Inflammatory macrophage (primary cell): ENCODE results near the gene ZCCHC7.
"Not testable (repeated sequence)": the region's sequence is repeated elsewhere in the genome, so short reads cannot be mapped to it uniquely, and the experiment has no call there.

Source experiments
- DNase-seq, 2 donors: peaks; one replicate each; pipeline ENCODE4 v3.0.0-alpha.2; 2020 to 2022

The ZCCHC7 gene

GRCh38 chr9:37255944-37256862 lies 135.8 kb downstream of the ZCCHC7 start:
- DNase-seq, result no peak

GRCh38 chr9:37259951-37260350 lies 139.6 kb downstream of the ZCCHC7 start:
- no peak for DNase-seq

GRCh38 chr9:37262410-37262809 lies 142.0 kb downstream of the ZCCHC7 start:
- peak in 1 of 2 donors; percentile 15 for DNase-seq

DNA sequence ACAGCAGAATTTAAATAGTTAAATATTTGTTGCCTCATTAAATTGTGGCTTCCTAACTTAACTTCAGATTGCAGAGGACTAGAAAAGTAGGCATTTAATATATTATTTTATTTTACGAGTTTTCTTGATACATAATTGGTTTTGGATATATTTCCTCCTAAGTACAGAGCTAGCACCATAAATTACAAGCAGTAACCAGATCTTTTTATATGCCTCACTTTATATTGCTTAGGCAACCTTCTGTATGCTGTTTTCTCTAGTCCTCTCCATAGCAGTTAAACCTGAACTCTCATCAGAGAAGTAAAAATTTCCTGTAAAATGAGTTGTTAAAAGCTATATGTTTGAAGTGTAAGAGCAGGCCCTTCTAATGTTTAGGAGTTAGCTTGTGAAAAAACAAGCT lies 144.2 kb downstream of the ZCCHC7 start:
- no peak for DNase-seq

- DNase-seq, result no peak
Measured at GRCh38 chr9:37266630-37267029, 146.3 kb downstream of the ZCCHC7 start.

GRCh38 chr9:37269221-37269620 lies 148.8 kb downstream of the ZCCHC7 start:
- no peak for DNase-seq

- no peak for DNase-seq
Measured at GRCh38 chr9:37271679-37272078, 151.3 kb downstream of the ZCCHC7 start.

GRCh38 chr9:37273595-37273994 lies 153.2 kb downstream of the ZCCHC7 start:
- no peak for DNase-seq

- DNase-seq, result no peak
Measured at GRCh38 chr9:37281541-37281940, 161.2 kb downstream of the ZCCHC7 start.

GRCh38 chr9:37283730-37284325 lies 163.5 kb downstream of the ZCCHC7 start:
- DNase-seq, result no peak

DNA sequence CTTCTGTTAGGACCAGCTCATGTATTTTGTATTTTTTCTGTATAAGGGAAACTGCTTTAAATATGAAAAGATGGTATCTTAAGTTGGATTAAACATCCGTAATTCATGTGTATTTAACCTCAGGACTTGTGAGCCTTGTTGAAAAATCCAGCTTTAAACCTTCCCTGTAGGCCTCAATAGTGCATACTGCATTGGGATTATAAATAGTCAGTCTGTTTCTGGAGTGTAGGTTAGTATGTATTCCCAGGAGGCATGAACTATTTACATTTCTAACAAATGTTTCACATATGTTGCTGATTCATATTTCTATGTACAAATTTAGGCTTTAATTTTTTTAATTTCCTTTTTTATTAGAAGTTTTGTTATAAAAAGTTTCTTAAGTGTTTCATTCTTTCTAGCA lies 164.3 kb downstream of the ZCCHC7 start:
- no peak for DNase-seq

DNA sequence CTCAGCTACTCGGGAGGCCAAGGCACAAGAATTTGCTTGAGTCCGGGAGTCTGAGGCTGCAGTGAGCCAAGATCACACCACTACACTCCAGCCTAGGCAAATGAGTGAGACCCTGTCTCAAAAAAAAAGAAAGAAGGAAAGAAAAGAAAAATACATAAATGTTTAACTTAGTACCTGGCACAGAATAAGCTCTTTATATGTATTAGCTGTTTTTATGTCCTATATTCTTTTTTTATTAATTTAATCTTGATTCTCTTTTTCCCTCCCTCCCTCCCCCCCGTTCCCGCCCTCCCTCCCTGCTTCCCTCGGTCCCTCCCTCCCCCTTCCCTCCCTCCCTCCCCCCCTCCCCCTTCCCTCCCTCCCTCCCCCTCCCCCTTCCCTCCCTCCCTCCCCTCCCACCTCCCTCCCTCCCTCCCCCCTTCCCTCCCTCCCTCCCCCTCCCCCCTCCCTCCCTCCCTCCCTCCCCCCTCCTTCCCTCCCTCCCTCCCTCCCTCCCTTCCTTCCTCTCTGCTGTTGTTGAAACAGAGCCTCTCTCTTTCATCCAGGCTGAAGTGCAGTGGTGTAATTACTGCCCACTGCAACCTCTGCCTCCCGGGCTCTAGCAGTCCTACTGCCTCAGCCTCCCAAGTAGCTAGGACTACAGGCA lies 166.3 kb downstream of the ZCCHC7 start:
- DNase-seq, result no peak

- DNase-seq, result no peak
Measured at GRCh38 chr9:37287317-37287716, 166.9 kb downstream of the ZCCHC7 start.

DNA sequence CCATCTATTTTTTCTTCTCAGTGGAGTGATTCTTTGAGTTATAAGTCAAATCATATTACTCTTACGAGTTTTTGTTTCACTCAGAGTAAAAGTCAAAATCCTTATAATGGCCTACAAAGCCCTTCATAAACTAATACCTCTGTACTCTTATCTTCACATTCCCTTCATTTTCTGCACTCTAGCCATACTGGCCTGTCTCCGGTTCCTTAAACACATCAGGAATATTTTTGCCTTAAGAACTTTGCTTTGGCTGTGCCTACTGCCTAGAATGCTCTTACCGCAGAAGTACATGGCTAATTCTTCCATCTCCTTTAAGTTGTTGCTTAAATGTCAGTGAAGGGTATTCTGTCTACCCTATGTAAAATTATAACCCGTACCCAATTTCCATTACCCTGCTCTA lies 169.3 kb downstream of the ZCCHC7 start:
- no peak for DNase-seq

DNA sequence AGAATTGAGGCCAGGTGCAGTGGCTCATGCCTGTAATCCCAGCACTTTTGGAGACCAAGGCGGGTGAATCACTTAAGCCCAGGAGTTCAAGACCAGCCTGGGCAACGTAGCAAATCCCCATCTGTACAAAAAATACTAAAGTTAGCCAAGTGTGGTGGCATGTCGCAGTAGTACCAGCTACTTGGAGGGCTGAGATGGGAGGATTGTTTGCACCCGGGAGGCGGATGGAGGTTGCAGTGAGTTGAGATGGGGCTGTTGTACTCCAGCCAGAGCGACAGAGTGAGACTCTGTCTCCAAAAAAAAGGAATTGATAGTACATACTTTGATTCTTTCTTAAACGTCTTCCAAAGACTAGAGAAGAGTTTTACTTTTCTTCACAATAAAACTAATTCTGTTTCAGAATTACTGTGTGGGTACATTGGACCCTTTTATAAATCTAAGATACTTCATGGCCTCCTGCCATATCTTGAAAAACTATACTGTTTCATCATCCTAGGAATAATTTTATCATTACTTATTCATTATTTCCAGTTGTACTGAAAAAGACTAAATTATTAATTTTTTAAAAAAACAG lies 170.1 kb downstream of the ZCCHC7 start:
- DNase-seq, result no peak

DNA sequence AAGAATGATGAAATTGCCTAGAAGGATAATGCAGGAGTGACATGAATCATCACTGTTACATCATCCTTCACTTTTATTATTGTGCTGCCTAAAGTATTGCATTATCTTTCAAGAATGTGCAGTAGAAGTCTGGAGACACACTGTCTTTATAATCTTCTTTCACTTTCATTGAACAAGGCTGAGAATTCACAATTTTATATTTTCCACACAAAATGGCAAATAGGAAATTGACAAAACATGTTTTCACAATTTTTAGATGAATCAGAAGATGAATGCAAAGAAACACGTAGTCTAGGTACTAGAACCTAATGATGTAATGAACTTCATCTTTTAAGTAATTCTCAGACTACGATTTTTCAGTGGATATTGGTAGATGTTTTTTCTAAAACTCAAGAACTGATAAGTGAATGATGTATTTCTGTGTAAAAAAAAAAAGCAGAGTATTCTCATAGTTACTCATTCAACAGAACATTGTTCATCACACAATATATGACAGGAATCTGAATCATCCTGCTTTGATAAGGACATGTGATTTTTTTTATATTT lies 170.6 kb downstream of the ZCCHC7 start:
- DNase-seq, result peak; percentile 28 to 72

GRCh38 chr9:37291612-37292238 lies 171.4 kb downstream of the ZCCHC7 start:
- not testable (repeated sequence) for DNase-seq

- no peak for DNase-seq
Measured at GRCh38 chr9:37292896-37293295, 172.5 kb downstream of the ZCCHC7 start.

GRCh38 chr9:37293664-37294524 lies 173.5 kb downstream of the ZCCHC7 start:
- no peak for DNase-seq

DNA sequence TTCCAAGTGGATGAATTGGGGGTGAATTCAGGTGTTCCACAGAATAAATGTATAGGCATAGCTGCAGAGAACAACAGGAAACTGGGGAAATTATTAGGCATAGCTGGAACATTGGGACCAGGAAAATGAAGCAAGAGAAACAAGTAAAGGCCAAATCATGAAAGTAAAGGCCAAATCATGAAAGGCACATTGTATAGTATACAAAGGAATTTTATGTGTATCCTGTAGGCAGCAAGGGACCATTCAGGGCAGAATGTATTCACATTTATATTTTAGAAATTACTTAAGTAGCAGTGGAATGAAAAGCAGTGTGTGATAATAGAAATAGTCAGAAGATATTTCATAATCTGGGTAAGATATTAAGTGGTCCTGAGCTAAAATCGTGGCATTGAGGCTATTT lies 174.8 kb downstream of the ZCCHC7 start:
- DNase-seq, result no peak

DNA sequence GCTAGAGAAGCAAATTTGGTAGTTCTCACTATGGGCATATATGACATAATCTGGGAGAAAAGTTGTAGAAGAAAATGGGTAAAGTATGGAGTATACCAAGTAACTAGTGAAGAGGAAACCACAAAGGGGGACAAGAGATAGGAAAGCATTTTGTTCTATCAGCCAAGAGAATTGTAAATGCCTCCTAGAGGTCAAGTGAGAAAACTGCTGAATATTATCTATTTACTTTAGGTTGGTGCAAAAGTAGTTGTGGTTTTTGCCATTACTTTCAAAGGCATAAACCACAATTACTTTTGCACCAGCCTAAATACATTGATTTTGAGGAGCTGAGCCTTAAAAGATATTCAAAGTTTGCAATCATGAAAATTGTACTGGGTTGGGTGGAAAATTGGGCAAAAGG lies 175.4 kb downstream of the ZCCHC7 start:
- no peak for DNase-seq

GRCh38 chr9:37297592-37297991 lies 177.2 kb downstream of the ZCCHC7 start:
- DNase-seq, result no peak
